ENCODE results near the gene PAMR1. TPM values are rescaled to one million over a fixed set of nuclear protein-coding genes. Genes with fewer than 3 reads are reported as not detected.

Gene PAMR1
- total and polyA plus RNA-seq, 4 donors: 0.60 to 15.2 (median 1.4) TPM

GRCh38 chr11:35415487-35415886 lies 109.9 kb downstream of the PAMR1 start:
- 61 to 66% methylated on average over 2 of the region's 2 CpGs for WGBS, 2 donors

DNA sequence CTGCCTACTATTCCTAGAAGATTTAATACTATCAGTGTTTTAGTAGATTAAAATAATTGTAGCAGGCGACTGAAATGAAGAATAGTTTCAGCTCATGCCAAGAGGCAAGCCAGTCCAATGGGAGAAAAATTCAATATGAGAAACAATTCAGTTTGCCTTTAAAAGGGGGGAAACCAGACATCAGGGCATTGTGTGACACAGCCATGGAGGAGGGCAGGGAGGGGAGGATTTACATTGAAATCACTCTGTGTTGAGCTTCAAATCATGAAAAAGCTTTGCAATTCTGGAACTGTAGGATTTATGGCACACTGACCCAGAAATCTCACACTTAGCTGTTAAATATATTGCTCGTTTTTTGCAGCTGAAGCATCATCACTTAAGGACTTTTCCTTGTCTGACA lies 110.6 kb downstream of the PAMR1 start:
- Histone ChIP-seq H3K36me3 (ENCODE audit: control insufficient read depth in 4 of 4, insufficient read depth in 4 of 4, low read length in 4 of 4) (no peaks in the 10 kb centered on the region), H3K9ac (ENCODE audit: insufficient read depth in 1 of 2, low read length in 2 of 2) (no peak overlapping the region), H3K4me3 (no peak overlapping the region), H3K4me1 (ENCODE audit: control insufficient read depth in 5 of 5, insufficient read depth in 5 of 5, low read length in 5 of 5) (peaks cover 0 to 9% (median 3%) of the 10 kb centered on the region in 5 donors), H3K9me3 (ENCODE audit: control insufficient read depth in 4 of 4, insufficient read depth in 3 of 4, low read length in 3 of 4) (no peaks in the 10 kb centered on the region), H3K27me3 (ENCODE audit: control insufficient read depth in 3 of 3, insufficient read depth in 3 of 3, low read length in 2 of 3) (peaks cover 4 to 43% (median 34%) of the 10 kb centered on the region in 3 donors), H3K27ac (ENCODE audit: low read depth in 1 of 2, low read length in 1 of 2) (no peak overlapping the region)
- DNase-seq: no peak
- TF ChIP-seq, protein P1, sequence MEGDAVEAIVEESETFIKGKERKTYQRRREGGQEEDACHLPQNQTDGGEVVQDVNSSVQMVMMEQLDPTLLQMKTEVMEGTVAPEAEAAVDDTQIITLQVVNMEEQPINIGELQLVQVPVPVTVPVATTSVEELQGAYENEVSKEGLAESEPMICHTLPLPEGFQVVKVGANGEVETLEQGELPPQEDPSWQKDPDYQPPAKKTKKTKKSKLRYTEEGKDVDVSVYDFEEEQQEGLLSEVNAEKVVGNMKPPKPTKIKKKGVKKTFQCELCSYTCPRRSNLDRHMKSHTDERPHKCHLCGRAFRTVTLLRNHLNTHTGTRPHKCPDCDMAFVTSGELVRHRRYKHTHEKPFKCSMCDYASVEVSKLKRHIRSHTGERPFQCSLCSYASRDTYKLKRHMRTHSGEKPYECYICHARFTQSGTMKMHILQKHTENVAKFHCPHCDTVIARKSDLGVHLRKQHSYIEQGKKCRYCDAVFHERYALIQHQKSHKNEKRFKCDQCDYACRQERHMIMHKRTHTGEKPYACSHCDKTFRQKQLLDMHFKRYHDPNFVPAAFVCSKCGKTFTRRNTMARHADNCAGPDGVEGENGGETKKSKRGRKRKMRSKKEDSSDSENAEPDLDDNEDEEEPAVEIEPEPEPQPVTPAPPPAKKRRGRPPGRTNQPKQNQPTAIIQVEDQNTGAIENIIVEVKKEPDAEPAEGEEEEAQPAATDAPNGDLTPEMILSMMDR (IDR thresholded peaks at IDR 0.05; ENCODE audit: control extremely low read depth, extremely low read depth): no peak
- 57 to 68% methylated on average over 2 of the region's 2 CpGs for WGBS, 2 donors
- ATAC-seq (ENCODE audit: insufficient read depth, low FRiP score): no peak

More at GRCh38 chr11:35415487-35415886, 109.9 kb downstream of the PAMR1 start:
- ATAC-seq (ENCODE audit: insufficient read depth, low FRiP score): no peak
- no peak overlapping the region for H3K4me3 ChIP-seq
- H3K4me1 ChIP-seq (ENCODE audit: control insufficient read depth in 5 of 5, insufficient read depth in 5 of 5, low read length in 5 of 5): peaks cover 0 to 9% (median 3%) of the 10 kb centered on the region in 5 donors
- no peaks in the 10 kb centered on the region for H3K9me3 ChIP-seq (ENCODE audit: control insufficient read depth in 4 of 4, insufficient read depth in 3 of 4, low read length in 3 of 4)
- no peak for DNase-seq
- H3K36me3 ChIP-seq (ENCODE audit: control insufficient read depth in 4 of 4, insufficient read depth in 4 of 4, low read length in 4 of 4): no peaks in the 10 kb centered on the region
- no peak overlapping the region for H3K9ac ChIP-seq (ENCODE audit: insufficient read depth in 1 of 2, low read length in 2 of 2)
- H3K27me3 ChIP-seq (ENCODE audit: control insufficient read depth in 3 of 3, insufficient read depth in 3 of 3, low read length in 2 of 3): peaks cover 4 to 48% (median 39%) of the 10 kb centered on the region in 3 donors
- TF ChIP-seq, protein P1 (IDR thresholded peaks at IDR 0.05; ENCODE audit: control extremely low read depth, extremely low read depth): no peak
- no peak overlapping the region for H3K27ac ChIP-seq (ENCODE audit: low read depth in 1 of 2, low read length in 1 of 2)

GRCh38 chr11:35414311-35414710 lies 111.1 kb downstream of the PAMR1 start:
- WGBS, 2 donors: 78 to 85% methylated on average over 6 of the region's 6 CpGs
- Histone ChIP-seq H3K9me3 (ENCODE audit: control insufficient read depth in 4 of 4, insufficient read depth in 3 of 4, low read length in 3 of 4) (no peaks in the 10 kb centered on the region), H3K36me3 (ENCODE audit: control insufficient read depth in 4 of 4, insufficient read depth in 4 of 4, low read length in 4 of 4) (no peaks in the 10 kb centered on the region), H3K27ac (ENCODE audit: low read depth in 1 of 2, low read length in 1 of 2) (no peak overlapping the region), H3K27me3 (ENCODE audit: control insufficient read depth in 3 of 3, insufficient read depth in 3 of 3, low read length in 2 of 3) (peaks cover under 1 to 42% (median 34%) of the 10 kb centered on the region in 3 donors), H3K9ac (ENCODE audit: insufficient read depth in 1 of 2, low read length in 2 of 2) (no peak overlapping the region), H3K4me3 (no peak overlapping the region), H3K4me1 (ENCODE audit: control insufficient read depth in 5 of 5, insufficient read depth in 5 of 5, low read length in 5 of 5) (peaks cover 0 to 6% (median 3%) of the 10 kb centered on the region in 5 donors)
- no peak for DNase-seq
- ATAC-seq (ENCODE audit: insufficient read depth, low FRiP score): no peak
- TF ChIP-seq, protein P1 (IDR thresholded peaks at IDR 0.05; ENCODE audit: control extremely low read depth, extremely low read depth): no peak

- no peak for DNase-seq
- H3K9ac ChIP-seq (ENCODE audit: insufficient read depth in 1 of 2, low read length in 2 of 2): no peak overlapping the region
- H3K4me3 ChIP-seq: no peak overlapping the region
- no peak for ATAC-seq (ENCODE audit: insufficient read depth, low FRiP score)
- H3K9me3 ChIP-seq (ENCODE audit: control insufficient read depth in 4 of 4, insufficient read depth in 3 of 4, low read length in 3 of 4): no peaks in the 10 kb centered on the region
- WGBS, 2 donors: 80 to 90% methylated on average over 3 of the region's 3 CpGs
- peaks cover 0 to 1% (median 0%) of the 10 kb centered on the region in 5 donors for H3K4me1 ChIP-seq (ENCODE audit: control insufficient read depth in 5 of 5, insufficient read depth in 5 of 5, low read length in 5 of 5)
- no peak overlapping the region for H3K27ac ChIP-seq (ENCODE audit: low read depth in 1 of 2, low read length in 1 of 2)
- TF ChIP-seq, protein P1 (IDR thresholded peaks at IDR 0.05; ENCODE audit: control extremely low read depth, extremely low read depth): no peak
- no peaks in the 10 kb centered on the region for H3K36me3 ChIP-seq (ENCODE audit: control insufficient read depth in 4 of 4, insufficient read depth in 4 of 4, low read length in 4 of 4)
- peaks cover 0 to 40% (median 34%) of the 10 kb centered on the region in 3 donors for H3K27me3 ChIP-seq (ENCODE audit: control insufficient read depth in 3 of 3, insufficient read depth in 3 of 3, low read length in 2 of 3)
These were observed 111.8 kb downstream of the PAMR1 start for GRCh38 chr11:35413598-35413997.
